Fibroblast of villous mesenchyme (primary cell): ENCODE measurements around the gene RCE1. TPM values are rescaled to one million over a fixed set of nuclear protein-coding genes. Genes with fewer than 3 reads are reported as not detected.

Source experiments
- DNase-seq: peaks from one replicate; pipeline ENCODE4 v3.0.0-alpha.2; 2010; ENCODE audit warnings: low read depth
- H3K4me3 ChIP-seq: 2 replicates; pipeline ENCODE4 v1.5.1; 2011; ENCODE audit warnings: low read depth, mild to moderate bottlenecking, low read length
- total RNA-seq: library from RNA; depleted of rRNA; stranded (reverse); fragments of >200 nt; gene quantifications from 2 replicates; pipeline ENCODE4 v1.2.3, GENCODE V29; 2012
- TF ChIP-seq, protein P1 (sequence below): IDR thresholded peaks from 2 replicates; pipeline ENCODE4 v1.5.1; 2012; ENCODE audit warnings: low read depth, mild to moderate bottlenecking, low read length; ENCODE audit not compliant: insufficient read depth

Gene RCE1
- total RNA-seq, 1 donor = 11.7 TPM

DNA sequence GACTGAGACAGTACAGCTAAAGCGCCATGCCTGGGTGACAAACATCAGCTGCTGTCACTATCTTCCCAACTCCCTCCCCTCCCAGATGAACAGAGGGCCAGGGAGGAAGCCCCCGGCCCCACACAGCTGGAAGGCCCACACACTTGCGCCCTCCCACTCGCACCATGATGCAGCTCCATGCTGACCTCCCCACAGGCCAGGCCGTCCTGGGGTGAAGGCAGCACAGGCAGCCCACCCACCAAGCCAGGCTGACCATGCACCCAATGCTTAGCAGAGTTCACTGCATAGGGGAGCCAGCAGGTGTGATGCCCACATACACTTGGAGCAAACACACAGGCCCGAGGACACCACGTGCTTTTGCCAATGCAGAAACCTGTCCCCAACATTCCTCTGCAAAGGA, 35.8 kb downstream of the RCE1 start:
- H3K4me3 ChIP-seq = no peak overlapping the region
- TF ChIP-seq, protein P1, sequence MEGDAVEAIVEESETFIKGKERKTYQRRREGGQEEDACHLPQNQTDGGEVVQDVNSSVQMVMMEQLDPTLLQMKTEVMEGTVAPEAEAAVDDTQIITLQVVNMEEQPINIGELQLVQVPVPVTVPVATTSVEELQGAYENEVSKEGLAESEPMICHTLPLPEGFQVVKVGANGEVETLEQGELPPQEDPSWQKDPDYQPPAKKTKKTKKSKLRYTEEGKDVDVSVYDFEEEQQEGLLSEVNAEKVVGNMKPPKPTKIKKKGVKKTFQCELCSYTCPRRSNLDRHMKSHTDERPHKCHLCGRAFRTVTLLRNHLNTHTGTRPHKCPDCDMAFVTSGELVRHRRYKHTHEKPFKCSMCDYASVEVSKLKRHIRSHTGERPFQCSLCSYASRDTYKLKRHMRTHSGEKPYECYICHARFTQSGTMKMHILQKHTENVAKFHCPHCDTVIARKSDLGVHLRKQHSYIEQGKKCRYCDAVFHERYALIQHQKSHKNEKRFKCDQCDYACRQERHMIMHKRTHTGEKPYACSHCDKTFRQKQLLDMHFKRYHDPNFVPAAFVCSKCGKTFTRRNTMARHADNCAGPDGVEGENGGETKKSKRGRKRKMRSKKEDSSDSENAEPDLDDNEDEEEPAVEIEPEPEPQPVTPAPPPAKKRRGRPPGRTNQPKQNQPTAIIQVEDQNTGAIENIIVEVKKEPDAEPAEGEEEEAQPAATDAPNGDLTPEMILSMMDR = no peak
- no peak for DNase-seq

- TF ChIP-seq, protein P1 = no peak
- no peak overlapping the region for H3K4me3 ChIP-seq
- no peak for DNase-seq
These were observed 36.3 kb downstream of the RCE1 start for GRCh38 chr11:66879583-66879982.

GRCh38 chr11:66879999-66880398, 36.8 kb downstream of the RCE1 start:
- no peak for DNase-seq
- no peak overlapping the region for H3K4me3 ChIP-seq
- TF ChIP-seq, protein P1 = no peak

- TF ChIP-seq, protein P1 = no peak
- no peak for DNase-seq
- no peak overlapping the region for H3K4me3 ChIP-seq
These were observed 37.5 kb downstream of the RCE1 start for GRCh38 chr11:66880496-66881450.

DNA sequence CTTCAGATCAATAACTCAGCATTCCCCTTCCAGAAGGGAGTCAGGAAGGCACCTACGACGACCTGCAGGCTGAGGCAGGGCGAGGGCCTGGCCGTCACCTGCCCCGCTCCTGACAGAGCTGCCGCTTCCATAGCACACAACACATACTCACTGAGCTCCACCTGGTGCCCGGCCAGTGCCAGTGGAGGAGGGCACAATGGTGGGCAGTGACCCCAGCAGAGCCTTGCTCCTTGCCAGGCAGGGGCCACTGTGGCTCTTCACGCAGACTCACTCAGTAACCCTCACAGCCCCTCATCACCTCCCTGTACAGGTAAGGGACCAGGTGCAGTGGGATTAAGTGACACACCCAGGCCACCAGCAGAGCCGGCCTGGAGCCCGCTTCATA, 38.2 kb downstream of the RCE1 start:
- no peak for DNase-seq
- no peak overlapping the region for H3K4me3 ChIP-seq
- TF ChIP-seq, protein P1 = no peak

DNA sequence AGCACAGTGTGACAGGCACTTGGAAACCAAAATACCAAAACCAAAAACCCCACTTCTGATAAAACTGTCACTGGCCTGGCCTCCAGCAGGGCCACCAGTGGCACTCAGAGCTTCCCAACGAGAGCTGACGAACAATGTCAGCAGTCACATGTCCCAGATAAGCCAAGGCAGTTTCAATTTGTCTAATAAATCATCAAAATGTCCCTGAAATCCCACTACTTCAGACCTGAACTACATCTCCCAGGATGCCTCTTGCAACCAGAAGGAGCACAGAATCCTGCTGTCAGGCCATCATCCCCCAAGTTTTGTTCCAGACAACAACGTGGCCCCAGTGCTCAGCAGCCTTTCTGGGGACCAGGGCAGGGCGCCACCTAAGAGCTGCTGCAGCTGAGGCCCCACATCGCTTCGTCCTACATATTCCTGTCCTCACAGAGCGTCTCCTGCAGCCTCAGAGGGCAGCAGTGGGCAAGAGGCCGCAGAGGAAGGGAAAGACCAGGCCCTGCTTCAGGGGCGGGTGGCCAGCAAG, 38.7 kb downstream of the RCE1 start:
- H3K4me3 ChIP-seq = no peak overlapping the region
- TF ChIP-seq, protein P1 = no peak
- no peak for DNase-seq
